ENCODE results near the gene SIK3. TPM values are rescaled to one million over a fixed set of nuclear protein-coding genes. Genes with fewer than 3 reads are reported as not detected.
"Not testable (repeated sequence)": the region's sequence is repeated elsewhere in the genome, so short reads cannot be mapped to it uniquely, and the experiment has no call there.

The SIK3 gene
- polyA plus RNA-seq, 1 experiment: 7.3 TPM

DNA sequence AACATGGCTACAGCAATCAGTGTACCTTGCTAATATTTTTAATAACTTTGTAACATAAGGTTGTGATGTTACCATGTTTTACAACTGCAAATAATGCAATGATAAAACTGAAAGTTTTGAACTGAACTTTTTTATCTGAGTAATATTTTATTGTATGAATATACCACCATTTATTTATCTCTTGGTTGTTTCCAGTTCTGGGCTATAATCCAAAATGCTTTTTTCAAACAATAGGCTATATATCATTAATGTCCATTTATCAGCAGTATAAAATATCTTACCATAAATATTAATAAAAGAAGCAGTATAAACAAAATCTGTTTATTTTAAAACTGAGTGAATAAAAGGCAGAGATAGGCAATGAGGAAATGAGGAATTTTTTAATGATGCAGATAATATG lies 63.3 kb downstream of the SIK3 start:
- POLR2A ChIA-PET: no interaction called here
- no peak for DNase-seq (ENCODE audit: low read depth)
- no peaks in the 10 kb centered on the region for H3K27me3 ChIP-seq (ENCODE audit: control insufficient read depth, insufficient read depth, low read length)
- no peaks in the 10 kb centered on the region for H3K36me3 ChIP-seq (ENCODE audit: control insufficient read depth, insufficient read depth, low read length)
- H3K4me3 ChIP-seq (ENCODE audit: low read depth, low read length): no peak overlapping the region
- CTCF ChIA-PET: interaction anchor here (0.6 to 0.7 kb wide), 2 partner anchors 10 to 121 kb away, joined by 3 read pairs; no protein-coding TSS in a partner anchor
- TF ChIP-seq, protein P1, sequence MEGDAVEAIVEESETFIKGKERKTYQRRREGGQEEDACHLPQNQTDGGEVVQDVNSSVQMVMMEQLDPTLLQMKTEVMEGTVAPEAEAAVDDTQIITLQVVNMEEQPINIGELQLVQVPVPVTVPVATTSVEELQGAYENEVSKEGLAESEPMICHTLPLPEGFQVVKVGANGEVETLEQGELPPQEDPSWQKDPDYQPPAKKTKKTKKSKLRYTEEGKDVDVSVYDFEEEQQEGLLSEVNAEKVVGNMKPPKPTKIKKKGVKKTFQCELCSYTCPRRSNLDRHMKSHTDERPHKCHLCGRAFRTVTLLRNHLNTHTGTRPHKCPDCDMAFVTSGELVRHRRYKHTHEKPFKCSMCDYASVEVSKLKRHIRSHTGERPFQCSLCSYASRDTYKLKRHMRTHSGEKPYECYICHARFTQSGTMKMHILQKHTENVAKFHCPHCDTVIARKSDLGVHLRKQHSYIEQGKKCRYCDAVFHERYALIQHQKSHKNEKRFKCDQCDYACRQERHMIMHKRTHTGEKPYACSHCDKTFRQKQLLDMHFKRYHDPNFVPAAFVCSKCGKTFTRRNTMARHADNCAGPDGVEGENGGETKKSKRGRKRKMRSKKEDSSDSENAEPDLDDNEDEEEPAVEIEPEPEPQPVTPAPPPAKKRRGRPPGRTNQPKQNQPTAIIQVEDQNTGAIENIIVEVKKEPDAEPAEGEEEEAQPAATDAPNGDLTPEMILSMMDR (IDR thresholded peaks at IDR 0.05; ENCODE audit: insufficient read depth, low read depth, low read length): no peak

DNA sequence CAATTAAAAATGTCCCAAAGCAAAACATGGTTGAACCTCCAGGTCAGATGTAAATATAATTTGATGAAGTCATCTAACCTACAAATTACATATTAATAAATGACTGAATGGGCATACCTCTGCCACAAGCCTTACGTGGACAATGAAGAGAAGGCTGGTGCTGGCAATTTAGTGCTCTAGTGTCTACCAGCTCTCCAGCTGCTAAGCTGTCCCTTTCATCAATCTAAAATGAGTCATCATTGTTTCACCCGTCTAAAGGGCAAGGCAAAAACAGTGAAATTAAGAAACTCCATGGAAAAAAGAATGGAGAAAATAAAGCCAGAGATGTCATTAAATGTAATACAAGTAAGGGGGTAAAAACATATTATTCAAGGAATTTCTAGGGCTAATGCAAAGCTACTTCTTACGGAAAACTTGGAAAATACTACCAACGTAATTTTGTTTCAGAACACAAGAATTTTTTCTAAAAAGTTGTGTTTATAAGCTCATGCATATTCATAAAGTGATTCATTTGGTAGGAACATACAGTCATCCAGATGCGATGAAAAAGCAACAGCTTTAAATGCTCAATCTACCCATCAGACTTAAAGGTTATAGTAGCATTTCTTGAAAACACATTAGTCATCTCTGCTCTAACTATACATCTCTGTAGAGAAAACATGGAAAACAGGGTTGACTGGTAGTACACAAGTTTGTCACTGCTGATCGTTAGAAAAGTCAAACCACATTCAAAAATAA lies 71.5 kb downstream of the SIK3 start:
- POLR2A ChIA-PET: no interaction called here

DNA sequence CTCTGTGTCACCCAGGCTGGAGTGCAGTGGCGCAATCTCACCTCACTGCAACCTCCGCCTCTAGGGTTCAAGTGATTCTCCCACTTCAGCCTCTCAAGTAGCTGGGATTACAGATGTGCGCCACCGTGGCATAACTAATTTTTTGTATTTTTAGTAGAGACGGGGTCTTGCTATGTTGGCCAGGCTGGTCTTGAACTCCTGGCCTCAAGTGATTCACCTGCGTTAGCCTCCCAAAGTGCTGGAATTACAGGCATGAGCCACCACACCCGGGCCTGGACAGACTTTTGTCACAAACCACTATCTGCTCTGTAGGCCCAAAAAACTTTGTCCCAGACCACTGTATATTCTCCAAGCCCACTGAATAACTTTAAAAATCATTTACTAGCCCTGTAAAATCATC lies 74.5 kb downstream of the SIK3 start:
- POLR2A ChIA-PET; H3K36me3 ChIP-seq (ENCODE audit: control insufficient read depth, insufficient read depth, low read length); H3K27me3 ChIP-seq (ENCODE audit: control insufficient read depth, insufficient read depth, low read length); DNase-seq (ENCODE audit: low read depth); H3K4me3 ChIP-seq (ENCODE audit: low read depth, low read length): not testable (repeated sequence)
- CTCF ChIA-PET: interaction anchor here (0.6 to 1.7 kb wide), 3 partner anchors 9 to 211 kb away, joined by 3 read pairs; partner anchors contain the start of gene SIK3

More for the DNA sequence above, 71.5 kb downstream of the SIK3 start:
- Histone ChIP-seq H3K36me3 (ENCODE audit: control insufficient read depth, insufficient read depth, low read length) (no peaks in the 10 kb centered on the region), H3K4me3 (ENCODE audit: low read depth, low read length) (no peak overlapping the region), H3K27me3 (ENCODE audit: control insufficient read depth, insufficient read depth, low read length) (no peaks in the 10 kb centered on the region)
- TF ChIP-seq, protein P1 (IDR thresholded peaks at IDR 0.05; ENCODE audit: insufficient read depth, low read depth, low read length): no peak
- DNase-seq (ENCODE audit: low read depth): peak; percentile 31
- CTCF ChIA-PET: interaction anchor here (1.3 to 1.5 kb wide), 2 partner anchors 29 to 72 kb away, joined by 3 read pairs; partner anchors contain the start of gene SIK3

DNA sequence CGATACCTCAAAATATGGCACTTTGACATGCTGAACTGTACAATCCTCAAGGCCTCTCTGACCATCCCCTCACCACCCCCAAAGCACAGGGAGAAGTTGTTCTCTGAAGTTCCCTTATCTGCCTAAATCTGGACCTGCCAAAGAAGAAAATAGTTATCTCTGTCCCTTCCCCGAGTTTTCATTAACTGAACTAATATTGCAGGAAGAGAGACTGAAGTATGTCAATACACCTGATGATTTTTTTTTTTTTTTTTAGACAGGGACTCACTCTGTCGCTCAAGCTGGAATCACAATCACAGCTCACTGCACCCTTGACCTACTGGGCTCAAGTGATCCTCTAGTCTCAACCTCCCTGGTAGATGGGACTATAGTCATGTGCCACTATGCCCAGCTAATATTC lies 75.0 kb downstream of the SIK3 start:
- H3K27me3 ChIP-seq (ENCODE audit: control insufficient read depth, insufficient read depth, low read length): no peaks in the 10 kb centered on the region
- POLR2A ChIA-PET: no interaction called here
- no peak overlapping the region for H3K4me3 ChIP-seq (ENCODE audit: low read depth, low read length)
- CTCF ChIA-PET: interaction anchor here (0.6 kb wide), 1 partner anchor 8 kb away, joined by 3 read pairs; no protein-coding TSS in a partner anchor
- no peak for DNase-seq (ENCODE audit: low read depth)
- H3K36me3 ChIP-seq (ENCODE audit: control insufficient read depth, insufficient read depth, low read length): no peaks in the 10 kb centered on the region
- TF ChIP-seq, protein P1 (IDR thresholded peaks at IDR 0.05; ENCODE audit: insufficient read depth, low read depth, low read length): no peak

DNA sequence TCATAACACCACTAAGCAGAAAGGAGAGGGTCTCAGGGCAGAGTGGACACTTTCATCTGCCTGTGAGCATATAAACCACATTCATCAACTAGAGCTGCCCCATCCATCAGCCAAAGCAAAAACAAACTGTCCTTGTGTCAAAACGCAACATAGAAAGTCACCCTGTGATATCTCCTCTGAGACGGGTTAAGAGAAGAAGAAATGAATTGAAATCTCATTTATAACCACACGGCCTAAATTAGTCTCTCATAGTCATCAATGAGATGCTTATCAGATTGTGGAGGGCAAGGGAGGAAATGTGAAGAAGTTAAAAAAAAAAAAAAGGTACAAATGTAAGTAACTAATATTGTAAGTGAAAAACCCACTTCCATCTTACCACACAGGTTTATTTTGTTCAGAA lies 75.7 kb downstream of the SIK3 start:
- Histone ChIP-seq H3K36me3 (ENCODE audit: control insufficient read depth, insufficient read depth, low read length) (no peaks in the 10 kb centered on the region), H3K27me3 (ENCODE audit: control insufficient read depth, insufficient read depth, low read length) (no peaks in the 10 kb centered on the region), H3K4me3 (ENCODE audit: low read depth, low read length) (no peak overlapping the region)
- CTCF ChIA-PET: no interaction called here
- no peak for DNase-seq (ENCODE audit: low read depth)
- TF ChIP-seq, protein P1 (IDR thresholded peaks at IDR 0.05; ENCODE audit: insufficient read depth, low read depth, low read length): no peak
- POLR2A ChIA-PET: no interaction called here

Data from BJ (cell line).